Endothelial cell of umbilical vein (primary cell): Measurements from ENCODE around the gene RBM22.

Source experiments
- CTCF ChIP-seq, 2 donors: IDR thresholded peaks; 1 replicate in 1 of 2; 2 replicates in 1 of 2; pipeline ENCODE4 v1.5.1; 2011; ENCODE audit warnings: low read length in 2 of 2, mild to moderate bottlenecking in 2 of 2, moderate library complexity in 2 of 2, control low read depth in 1 of 2, inconsistent platforms in 1 of 2, low read depth in 1 of 2; ENCODE audit not compliant: insufficient read depth in 1 of 2; ENCODE audit errors: extremely low read depth in 1 of 2
- EZH2 ChIP-seq: IDR thresholded peaks from 2 replicates; pipeline ENCODE4 v1.6.1; 2012; ENCODE audit warnings: borderline replicate concordance, low read depth, mild to moderate bottlenecking, moderate library complexity, low read length, inconsistent platforms; ENCODE audit not compliant: severe bottlenecking
- JUN ChIP-seq: IDR thresholded peaks from 2 replicates; pipeline ENCODE4 v1.6.1; 2011; ENCODE audit warnings: borderline replicate concordance, low read depth; ENCODE audit not compliant: insufficient read length, insufficient read depth
- MAX ChIP-seq: IDR thresholded peaks from 2 replicates; pipeline ENCODE4 v1.6.1; 2011; ENCODE audit not compliant: insufficient read depth, insufficient read length
- MYC ChIP-seq: IDR thresholded peaks from one replicate; pipeline ENCODE4 v1.6.1; 2011; ENCODE audit warnings: mild to moderate bottlenecking, low read depth, low read length
- POLR2A ChIP-seq: IDR thresholded peaks from 2 replicates; pipeline ENCODE4 v1.6.1; 2012; ENCODE audit warnings: low read depth, mild to moderate bottlenecking, control low read depth, low read length
- POLR2AphosphoS5 ChIP-seq: IDR thresholded peaks from 2 replicates; pipeline ENCODE4 v1.6.1; 2012; ENCODE audit warnings: low read depth, mild to moderate bottlenecking, control low read depth, low read length, moderate library complexity; ENCODE audit not compliant: insufficient read depth

- no peak for TF ChIP-seq POLR2A
- TF ChIP-seq CTCF (IDR thresholded peaks at IDR 0.05; ENCODE audit: extremely low read depth in 1 of 2, insufficient read depth in 1 of 2, low read depth in 1 of 2, low read length in 2 of 2) = no peak
- no peak for TF ChIP-seq EZH2
- no peak for TF ChIP-seq MAX
- no peak for TF ChIP-seq POLR2AphosphoS5
- no peak for TF ChIP-seq JUN
- no peak for TF ChIP-seq MYC
These were observed 56.3 kb downstream of the RBM22 start for GRCh38 chr5:150644514-150644913.
